NCI-H446 treated with DMSO at 0.1 percent for 48 hours (cell line): ENCODE measurements around the gene EMD.
"Not testable (repeated sequence)": the region's sequence is repeated elsewhere in the genome, so short reads cannot be mapped to it uniquely, and the experiment has no call there.

ENCODE experiments used
- DNase-seq: peaks from one replicate; lab custom pipeline; 2025; lab: John Stamatoyannopoulos, UW

EMD gene

DNA sequence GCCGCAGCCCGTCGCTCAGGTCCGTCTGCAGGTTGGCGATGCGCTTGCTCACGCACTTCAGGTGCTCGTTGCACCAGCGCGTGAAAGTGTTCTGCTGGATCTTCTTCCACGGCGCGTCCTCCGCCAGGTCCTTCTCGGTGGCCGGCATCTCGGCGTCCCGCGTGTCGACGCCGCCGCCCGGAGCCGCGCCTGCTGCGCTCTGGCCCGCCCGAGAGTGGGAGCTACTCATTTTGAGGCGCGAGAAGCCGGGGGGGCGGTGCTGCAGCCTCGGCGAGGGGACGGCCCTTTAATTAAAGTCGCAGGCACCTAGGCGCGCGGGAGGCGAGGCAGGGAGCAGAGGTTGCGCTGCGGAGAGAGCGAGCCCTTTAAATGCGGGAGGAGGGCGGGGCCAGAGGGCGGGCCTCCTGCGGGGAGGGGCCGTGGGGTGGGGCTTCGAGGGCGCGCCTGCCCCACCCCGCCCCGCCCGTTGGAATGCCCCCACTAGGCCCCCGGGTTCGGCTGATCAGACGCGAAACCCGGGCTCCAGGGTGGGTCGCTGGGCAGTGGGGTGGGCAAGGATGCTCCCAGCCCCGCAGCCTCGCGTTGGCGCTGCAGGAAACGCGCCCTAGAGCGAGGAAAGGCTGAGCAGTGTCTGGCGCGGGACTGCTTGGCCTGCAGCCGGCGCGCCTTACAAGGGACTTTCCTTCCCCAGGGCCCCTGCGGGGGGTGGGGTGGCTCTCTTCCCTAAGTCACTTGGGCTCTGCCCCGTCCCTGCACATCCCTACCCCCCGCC, 7.9 kb upstream of the EMD start:
- peak; percentile 84 for DNase-seq

DNA sequence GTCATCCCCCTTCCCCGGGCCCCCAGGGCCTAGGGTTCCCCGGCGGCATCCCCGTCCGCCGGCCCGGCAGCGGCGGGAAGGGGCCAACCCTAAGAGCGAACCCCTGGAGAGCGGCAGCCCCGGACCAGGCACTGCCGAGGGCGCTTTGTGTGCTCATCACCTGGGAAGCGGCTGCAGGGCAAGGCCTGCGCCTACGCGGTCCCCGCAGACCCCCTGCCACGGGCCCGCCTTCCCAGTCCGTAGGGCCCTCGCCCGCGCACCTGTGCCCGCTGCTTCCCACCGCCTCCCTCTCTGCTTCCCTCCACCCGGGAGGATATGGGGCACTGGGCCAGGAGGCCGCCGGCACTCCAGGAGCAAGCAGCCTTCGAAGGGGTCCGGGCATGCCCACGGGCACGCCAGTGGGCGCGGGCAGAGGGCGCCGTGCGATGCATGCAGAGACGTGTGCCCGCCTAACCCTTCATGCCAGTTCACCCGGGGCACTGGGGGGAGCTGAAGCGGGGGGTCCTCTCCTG, 7.2 kb upstream of the EMD start:
- DNase-seq = no peak

DNA sequence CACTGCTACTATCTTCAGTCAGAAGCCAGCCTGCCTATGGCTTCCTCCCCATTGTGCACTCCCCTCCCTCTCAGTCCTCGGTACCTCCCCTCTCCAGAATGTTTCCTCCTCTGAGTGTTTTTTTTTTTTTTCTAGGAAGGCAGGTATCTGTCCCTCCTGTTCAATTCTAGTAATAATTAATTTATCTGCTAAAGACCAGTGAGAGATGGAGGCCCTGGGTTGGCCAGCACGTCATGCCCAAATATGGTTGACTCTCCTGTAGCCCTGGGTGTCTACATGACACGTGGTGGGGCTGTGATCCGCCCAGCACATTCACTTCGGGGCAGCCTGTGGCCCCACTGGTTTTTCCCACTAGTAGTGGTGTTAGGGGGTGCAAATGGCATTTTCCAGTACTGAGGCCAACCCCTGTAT, 6.5 kb upstream of the EMD start:
- DNase-seq = no peak

- peak; percentile 34 for DNase-seq
Observed at GRCh38 chrX:154373340-154374306, 5.5 kb upstream of the EMD start.

- no peak for DNase-seq
Observed at GRCh38 chrX:154374313-154375155, 4.6 kb upstream of the EMD start, which contains the start of gene FLNA. Gene FLNA (minus strand): TSS chrX:154374634. CDS start chrX:154371245, 3,389 bp downstream.

DNA sequence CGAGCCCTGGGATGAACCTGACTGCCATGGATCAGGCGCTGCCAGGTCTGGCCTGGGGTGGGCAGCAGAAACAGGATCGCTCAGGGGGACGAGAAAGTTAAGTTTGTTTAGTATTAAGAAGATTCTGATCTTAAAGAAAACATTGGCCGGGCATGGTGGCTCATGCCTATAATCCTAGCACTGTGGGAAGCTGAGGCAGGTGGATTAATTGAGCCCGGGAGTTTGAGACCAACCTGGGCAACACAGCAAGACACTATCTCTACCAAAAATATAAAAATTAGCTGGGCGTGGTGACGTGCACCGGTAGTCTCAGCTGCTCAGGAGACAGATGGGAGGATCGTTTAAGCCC, 4.0 kb upstream of the EMD start:
- DNase-seq = no peak

DNA sequence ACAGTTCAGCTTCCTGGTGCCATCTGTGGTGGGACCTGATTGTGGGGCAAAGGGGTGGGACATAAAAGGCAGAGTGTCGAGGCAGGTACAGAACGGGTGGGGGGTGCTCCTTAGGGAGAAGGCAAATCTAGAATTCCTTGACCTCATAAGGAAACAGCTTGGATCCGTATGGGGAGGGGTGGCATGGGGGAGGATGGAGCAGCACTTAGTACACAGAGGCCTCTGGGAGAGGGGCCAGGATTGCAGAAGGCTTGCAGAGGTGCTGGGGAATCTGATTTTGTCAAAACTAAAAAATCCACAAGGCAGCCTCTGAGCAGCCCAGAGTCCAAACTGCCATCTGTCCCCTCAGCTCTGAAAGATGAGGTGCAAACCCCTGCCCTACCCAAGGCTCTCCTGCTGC, 2.3 kb upstream of the EMD start:
- no peak for DNase-seq

- peak; percentile 47 for DNase-seq
Observed at GRCh38 chrX:154378059-154378798, 866 bp upstream of the EMD start.

DNA sequence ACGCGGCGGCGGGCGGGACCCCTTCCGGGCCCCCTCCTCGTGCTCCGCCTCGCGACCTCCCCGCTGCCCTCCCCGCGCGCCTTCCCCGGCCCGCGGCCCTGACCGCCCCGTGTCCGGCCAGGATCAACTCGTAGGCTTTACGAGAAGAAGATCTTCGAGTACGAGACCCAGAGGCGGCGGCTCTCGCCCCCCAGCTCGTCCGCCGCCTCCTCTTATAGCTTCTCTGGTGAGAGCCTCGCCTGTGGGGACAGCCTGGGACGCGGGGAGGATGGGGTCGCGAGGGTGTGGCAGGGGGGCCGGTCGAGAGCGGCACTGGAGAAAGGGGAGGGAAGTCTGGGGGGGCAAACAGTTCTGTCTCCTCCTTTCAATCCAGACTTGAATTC, 465 bp downstream of the EMD start:
- no peak for DNase-seq

- no peak for DNase-seq
Observed at GRCh38 chrX:154380153-154380552, 1.1 kb downstream of the EMD start.

- DNase-seq = no peak
Observed at GRCh38 chrX:154380787-154381186, 1.7 kb downstream of the EMD start.

- no peak for DNase-seq
Observed at GRCh38 chrX:154381271-154381670, 2.2 kb downstream of the EMD start.

GRCh38 chrX:154382483-154383069, 3.5 kb downstream of the EMD start:
- no peak for DNase-seq

GRCh38 chrX:154383359-154384283, 4.5 kb downstream of the EMD start:
- no peak for DNase-seq

- DNase-seq = no peak
Observed at GRCh38 chrX:154384284-154384892, 5.3 kb downstream of the EMD start.

- DNase-seq = not testable (repeated sequence)
Observed at GRCh38 chrX:154388094-154388493, 9.0 kb downstream of the EMD start.

GRCh38 chrX:154388649-154389048, 9.6 kb downstream of the EMD start:
- DNase-seq = not testable (repeated sequence)

DNA sequence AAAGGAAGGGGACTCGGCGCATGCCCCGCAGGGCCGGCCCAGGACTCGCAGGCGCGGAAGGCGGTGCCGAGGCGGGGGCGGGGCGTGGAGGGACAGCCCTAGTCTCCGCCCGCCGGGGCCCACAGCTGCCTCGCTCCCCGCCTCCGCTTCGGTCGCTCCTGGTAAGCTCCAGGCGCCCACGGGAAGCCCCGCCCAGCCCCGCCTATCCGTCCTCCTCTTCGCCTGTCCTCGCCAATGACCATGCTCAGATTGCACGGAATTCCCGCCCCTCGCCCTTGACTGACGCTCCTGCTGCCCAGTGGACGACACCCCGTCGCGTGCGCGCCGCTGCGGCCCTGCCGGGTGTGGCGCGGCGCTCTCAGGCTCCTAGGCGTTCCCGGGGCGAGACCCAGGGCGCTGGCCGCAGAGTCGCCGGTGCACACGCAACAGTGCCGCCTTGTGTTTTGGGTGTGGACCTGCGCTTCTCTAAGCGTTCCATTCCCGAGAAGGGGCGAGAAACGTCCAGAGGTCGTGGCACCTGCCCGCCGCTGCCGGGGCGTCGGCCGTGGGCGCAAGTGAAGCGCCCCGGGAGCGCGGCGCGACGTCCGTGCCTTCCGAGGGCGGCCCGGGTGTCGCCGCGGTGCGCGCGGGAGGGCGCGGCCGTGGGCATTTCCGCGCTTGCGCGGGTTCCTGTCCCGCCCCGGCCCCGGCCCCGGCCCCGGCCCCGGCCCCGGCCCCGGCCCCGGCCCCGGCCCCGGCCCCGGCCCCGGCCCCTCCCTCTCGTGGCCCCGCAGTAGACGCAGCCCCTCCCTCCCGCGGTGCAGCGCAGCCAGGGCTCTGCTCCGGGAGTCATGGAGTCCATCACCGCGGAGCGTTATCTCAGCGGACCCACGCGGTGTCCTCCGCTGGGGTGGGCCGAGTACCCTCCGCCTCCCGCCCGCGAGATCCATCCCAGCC, 11.0 kb downstream of the EMD start:
- DNase-seq = not testable (repeated sequence)
